ENCODE results near the gene SLC6A12.
"Not testable (repeated sequence)": the region's sequence is repeated elsewhere in the genome, so short reads cannot be mapped to it uniquely, and the experiment has no call there.

Gene SLC6A12

DNA sequence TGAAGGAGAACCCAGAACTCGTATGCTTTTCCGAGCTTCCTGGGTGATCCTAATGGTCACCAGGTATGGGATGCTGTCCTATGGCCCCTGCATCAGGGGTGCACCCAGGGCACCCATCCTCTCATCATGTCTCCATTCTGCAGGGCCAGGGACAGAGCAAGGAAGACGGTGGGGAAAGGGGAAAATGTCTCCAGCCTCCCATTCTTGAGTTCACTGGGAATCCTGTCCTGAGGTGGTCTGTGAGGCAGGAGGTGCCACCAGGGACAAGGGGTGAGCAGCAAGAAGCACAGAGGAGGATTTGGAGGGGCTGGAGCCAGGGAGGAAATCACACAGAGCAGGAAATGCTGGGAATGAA, 14.9 kb upstream of the SLC6A12 start:
- DNase-seq (ENCODE audit: low spot score in 2 of 2) (no peak), ATAC-seq (ENCODE audit: low read depth) (no peak)
- no peaks in the 10 kb centered on the region for H3K36me3 Mint-ChIP-seq
- H3K4me1 Mint-ChIP-seq, result no peaks in the 10 kb centered on the region
- H3K4me3 Mint-ChIP-seq, result no peak overlapping the region
- no peak overlapping the region for H3K27ac Mint-ChIP-seq
- peaks cover 17% of the 10 kb centered on the region for H3K27me3 Mint-ChIP-seq
- H3K9me3 Mint-ChIP-seq, result no peaks in the 10 kb centered on the region

DNA sequence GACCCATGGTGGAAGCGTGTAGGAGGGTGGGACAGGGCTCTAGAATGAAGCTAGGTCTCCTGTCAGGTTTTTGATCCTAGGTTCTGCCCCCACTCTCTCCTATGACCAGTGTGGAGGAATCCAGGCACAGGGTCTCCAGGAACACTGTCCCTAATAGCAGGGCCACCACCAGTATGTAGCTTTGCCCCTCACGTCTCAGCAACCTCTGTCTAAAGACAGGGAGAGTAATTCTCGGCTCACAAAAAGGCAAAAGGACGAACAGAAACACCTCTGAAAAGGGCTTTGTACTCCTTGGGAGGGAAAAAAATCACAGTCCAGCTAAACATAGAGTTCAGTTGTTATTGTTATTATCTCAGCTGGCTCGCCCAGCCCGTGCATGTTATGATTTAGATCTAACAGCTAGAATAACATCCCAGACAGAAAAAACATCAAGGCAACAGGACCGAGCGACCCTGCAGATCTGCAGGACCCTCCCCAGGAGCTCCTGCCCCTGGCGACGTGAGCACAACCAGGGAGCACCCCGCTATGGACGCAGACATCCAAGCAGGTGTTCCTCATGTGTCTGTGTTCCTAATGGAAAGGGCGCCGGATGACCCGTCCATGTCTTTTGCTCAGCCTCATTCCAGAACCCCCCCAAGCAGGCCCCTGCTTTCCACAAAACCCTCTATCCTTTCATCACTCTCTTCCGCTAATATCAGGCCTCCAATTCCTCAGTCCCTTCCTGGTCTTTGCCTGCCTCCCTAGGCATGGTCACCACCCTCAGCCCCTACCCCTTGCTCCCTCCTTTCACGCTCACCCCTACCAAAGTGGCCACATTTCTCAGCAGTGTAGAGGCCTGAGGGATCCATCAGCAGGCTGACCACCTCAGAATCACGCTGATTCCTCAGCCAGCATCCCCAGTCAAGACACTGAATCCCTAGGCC, 14.2 kb upstream of the SLC6A12 start:
- H3K27ac Mint-ChIP-seq, result no peak overlapping the region
- ATAC-seq (ENCODE audit: low read depth) (no peak), DNase-seq (ENCODE audit: low spot score in 2 of 2) (no peak)
- H3K4me1 Mint-ChIP-seq, result no peaks in the 10 kb centered on the region
- H3K27me3 Mint-ChIP-seq, result peaks cover 15% of the 10 kb centered on the region
- H3K4me3 Mint-ChIP-seq, result no peak overlapping the region
- H3K9me3 Mint-ChIP-seq, result no peaks in the 10 kb centered on the region
- H3K36me3 Mint-ChIP-seq, result no peaks in the 10 kb centered on the region

DNA sequence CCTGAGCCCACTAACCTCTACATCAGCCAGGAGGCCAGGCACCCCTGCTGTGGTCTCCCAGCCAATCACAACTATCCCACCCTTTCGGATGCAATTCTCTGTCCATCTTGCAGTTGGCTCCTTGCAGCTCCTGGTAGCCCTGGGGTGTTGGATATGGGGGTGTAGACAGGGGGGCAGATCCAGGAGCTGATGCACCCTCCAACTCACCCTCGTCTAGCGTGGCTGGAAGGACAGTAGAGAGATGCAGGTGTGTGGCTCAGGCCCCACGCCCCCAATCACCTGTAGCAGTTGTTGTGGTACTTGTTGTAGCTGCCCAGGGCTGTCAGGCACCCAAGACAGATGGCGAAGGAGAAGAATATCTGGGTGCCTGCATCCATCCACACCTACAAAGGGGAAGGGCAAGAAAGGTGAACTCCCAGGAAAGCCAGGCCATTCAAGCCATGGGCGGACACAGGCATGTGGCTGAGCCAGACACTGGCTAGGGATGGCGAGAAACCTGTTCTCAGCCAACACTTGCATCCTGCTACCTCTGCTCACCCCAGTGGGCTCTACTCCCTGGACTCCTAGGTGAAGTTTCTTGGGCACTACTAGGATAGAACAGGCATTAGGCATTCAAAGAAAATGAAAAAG, 13.4 kb upstream of the SLC6A12 start:
- H3K4me3 Mint-ChIP-seq, result no peak overlapping the region
- DNase-seq (ENCODE audit: low spot score in 2 of 2), result no peak
- no peak overlapping the region for H3K27ac Mint-ChIP-seq
- H3K36me3 Mint-ChIP-seq, result no peaks in the 10 kb centered on the region
- no peak for ATAC-seq (ENCODE audit: low read depth)
- no peaks in the 10 kb centered on the region for H3K4me1 Mint-ChIP-seq
- H3K9me3 Mint-ChIP-seq, result no peaks in the 10 kb centered on the region
- H3K27me3 Mint-ChIP-seq, result peaks cover 16% of the 10 kb centered on the region

GRCh38 chr12:226401-226800, 12.4 kb upstream of the SLC6A12 start:
- Mint-ChIP-seq H3K4me1 (no peaks in the 10 kb centered on the region), H3K27ac (no peak overlapping the region), H3K4me3 (no peak overlapping the region), H3K9me3 (no peaks in the 10 kb centered on the region), H3K27me3 (peaks cover 15% of the 10 kb centered on the region), H3K36me3 (no peaks in the 10 kb centered on the region)
- no peak for DNase-seq (ENCODE audit: low spot score in 2 of 2)
- ATAC-seq (ENCODE audit: low read depth), result no peak

GRCh38 chr12:225012-225411, 11.1 kb upstream of the SLC6A12 start:
- peaks cover 20% of the 10 kb centered on the region for H3K27me3 Mint-ChIP-seq
- H3K36me3 Mint-ChIP-seq, result no peaks in the 10 kb centered on the region
- no peak for DNase-seq (ENCODE audit: low spot score in 2 of 2)
- H3K4me1 Mint-ChIP-seq, result no peaks in the 10 kb centered on the region
- no peak overlapping the region for H3K27ac Mint-ChIP-seq
- no peaks in the 10 kb centered on the region for H3K9me3 Mint-ChIP-seq
- no peak for ATAC-seq (ENCODE audit: low read depth)
- H3K4me3 Mint-ChIP-seq, result no peak overlapping the region

DNA sequence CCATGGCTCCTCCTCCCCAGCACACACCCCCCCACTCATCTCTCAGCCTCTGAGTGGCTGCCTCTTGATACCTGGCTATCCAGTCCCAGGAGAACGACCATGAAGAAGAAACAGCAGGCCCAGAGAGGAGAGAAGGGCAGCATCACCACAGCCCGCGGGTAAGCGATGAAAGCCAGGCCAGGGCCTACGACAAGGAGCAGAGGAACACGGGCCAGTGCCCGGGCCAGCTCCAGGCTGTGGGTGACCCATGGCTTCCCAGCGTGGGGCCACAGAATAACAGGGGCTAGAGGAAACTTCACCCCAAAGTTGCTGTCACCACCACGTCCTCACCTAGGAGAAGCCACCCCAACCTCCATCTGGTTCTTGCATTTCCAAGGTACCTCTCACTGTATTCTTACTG, 10.4 kb upstream of the SLC6A12 start:
- H3K27ac Mint-ChIP-seq, result no peak overlapping the region
- H3K4me3 Mint-ChIP-seq, result no peak overlapping the region
- ATAC-seq (ENCODE audit: low read depth) (no peak), DNase-seq (ENCODE audit: low spot score in 2 of 2) (no peak)
- H3K36me3 Mint-ChIP-seq, result no peaks in the 10 kb centered on the region
- H3K4me1 Mint-ChIP-seq, result no peaks in the 10 kb centered on the region
- H3K9me3 Mint-ChIP-seq, result no peaks in the 10 kb centered on the region
- peaks cover 19% of the 10 kb centered on the region for H3K27me3 Mint-ChIP-seq

GRCh38 chr12:223841-224240, 9.9 kb upstream of the SLC6A12 start:
- Mint-ChIP-seq H3K27me3 (peaks cover 18% of the 10 kb centered on the region), H3K36me3 (no peaks in the 10 kb centered on the region), H3K9me3 (no peaks in the 10 kb centered on the region), H3K4me1 (no peaks in the 10 kb centered on the region), H3K27ac (no peak overlapping the region), H3K4me3 (no peak overlapping the region)
- ATAC-seq (ENCODE audit: low read depth) (no peak), DNase-seq (ENCODE audit: low spot score in 2 of 2) (no peak)

GRCh38 chr12:221736-222135, 7.8 kb upstream of the SLC6A12 start:
- peaks cover 20% of the 10 kb centered on the region for H3K27me3 Mint-ChIP-seq
- no peak overlapping the region for H3K27ac Mint-ChIP-seq
- no peaks in the 10 kb centered on the region for H3K4me1 Mint-ChIP-seq
- H3K4me3 Mint-ChIP-seq, result no peak overlapping the region
- ATAC-seq (ENCODE audit: low read depth), result no peak
- DNase-seq (ENCODE audit: low spot score in 2 of 2), result no peak
- peaks cover 4% of the 10 kb centered on the region for H3K36me3 Mint-ChIP-seq
- H3K9me3 Mint-ChIP-seq, result peaks cover 3% of the 10 kb centered on the region

DNA sequence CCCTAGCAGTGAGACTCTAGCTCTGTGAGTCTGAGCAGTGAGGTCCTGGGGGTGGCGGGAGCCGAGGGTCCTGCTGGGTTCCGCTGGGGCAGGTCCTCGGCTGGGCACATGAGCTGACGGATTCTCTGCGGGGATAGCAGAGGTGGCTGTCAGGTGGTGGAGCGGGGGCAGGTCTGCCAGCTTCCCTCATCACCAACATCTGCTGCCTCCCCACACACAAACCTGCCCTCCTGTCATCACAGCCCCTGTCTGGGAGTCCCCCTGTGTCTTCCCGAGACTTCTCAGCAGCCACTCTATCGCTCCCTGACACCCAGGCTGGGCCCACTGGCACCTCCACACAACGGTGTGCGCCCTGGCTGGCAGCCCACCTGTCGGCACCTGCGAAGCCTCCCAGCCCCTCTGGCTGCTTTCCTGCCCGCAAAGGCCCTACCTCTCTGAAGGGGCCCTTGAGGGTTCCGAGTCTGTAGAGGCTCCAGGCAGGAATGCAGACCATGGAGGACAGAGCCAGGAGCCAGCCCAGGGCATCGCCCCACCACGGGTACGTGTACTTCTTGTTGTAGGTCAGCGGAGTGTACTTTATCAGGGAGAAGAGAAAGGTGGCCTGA, 7.1 kb upstream of the SLC6A12 start:
- DNase-seq (ENCODE audit: low spot score in 2 of 2), result no peak
- Mint-ChIP-seq H3K9me3 (peaks cover 3% of the 10 kb centered on the region), H3K4me3 (no peak overlapping the region), H3K36me3 (peaks cover 4% of the 10 kb centered on the region), H3K27me3 (peaks cover 20% of the 10 kb centered on the region), H3K27ac (no peak overlapping the region), H3K4me1 (no peaks in the 10 kb centered on the region)
- ATAC-seq (ENCODE audit: low read depth), result no peak

GRCh38 chr12:220491-220890, 6.5 kb upstream of the SLC6A12 start:
- H3K4me3 Mint-ChIP-seq, result no peak overlapping the region
- no peak overlapping the region for H3K27ac Mint-ChIP-seq
- H3K4me1 Mint-ChIP-seq, result no peaks in the 10 kb centered on the region
- ATAC-seq (ENCODE audit: low read depth) (no peak), DNase-seq (ENCODE audit: low spot score in 2 of 2) (no peak)
- peaks cover 3% of the 10 kb centered on the region for H3K9me3 Mint-ChIP-seq
- H3K36me3 Mint-ChIP-seq, result peaks cover 4% of the 10 kb centered on the region
- peaks cover 20% of the 10 kb centered on the region for H3K27me3 Mint-ChIP-seq

DNA sequence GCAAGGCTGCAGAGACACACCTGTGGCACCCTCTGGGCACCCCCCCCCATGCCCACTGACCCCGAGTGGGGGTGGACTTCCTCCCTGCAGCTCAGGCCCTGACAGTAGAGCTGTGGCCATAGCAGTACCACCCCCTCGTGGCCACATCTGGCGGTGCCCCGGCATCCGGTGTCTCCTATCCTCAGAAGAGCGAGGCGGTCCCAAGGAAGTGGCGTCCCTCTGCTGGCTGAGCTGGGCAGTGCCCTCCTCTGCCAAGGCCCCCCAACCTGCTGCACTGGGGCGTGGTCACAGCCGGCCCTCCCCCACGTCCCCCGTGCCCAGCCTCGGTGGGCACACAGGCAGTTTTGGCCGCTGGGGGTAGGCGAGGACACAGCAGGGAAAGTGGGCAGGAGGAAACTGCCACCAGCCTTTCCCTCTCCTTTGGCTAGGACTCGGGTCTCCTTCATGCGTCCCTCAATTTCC, 6.0 kb upstream of the SLC6A12 start:
- Mint-ChIP-seq H3K27me3 (peaks cover 20% of the 10 kb centered on the region), H3K9me3 (peaks cover 3% of the 10 kb centered on the region), H3K36me3 (peaks cover 4% of the 10 kb centered on the region), H3K4me3 (no peak overlapping the region), H3K27ac (no peak overlapping the region), H3K4me1 (no peaks in the 10 kb centered on the region)
- ATAC-seq (ENCODE audit: low read depth) (peak; percentile 76), DNase-seq (ENCODE audit: low spot score in 2 of 2) (peak in 1 of 2 donors; percentile 29)

GRCh38 chr12:218728-219590, 5.0 kb upstream of the SLC6A12 start:
- H3K4me3 Mint-ChIP-seq, result no peak overlapping the region
- no peak overlapping the region for H3K27ac Mint-ChIP-seq
- H3K9me3 Mint-ChIP-seq, result peaks cover 3% of the 10 kb centered on the region
- no peaks in the 10 kb centered on the region for H3K4me1 Mint-ChIP-seq
- no peak for DNase-seq (ENCODE audit: low spot score in 2 of 2)
- peaks cover 21% of the 10 kb centered on the region for H3K27me3 Mint-ChIP-seq
- peaks cover 4% of the 10 kb centered on the region for H3K36me3 Mint-ChIP-seq
- no peak for ATAC-seq (ENCODE audit: low read depth)

GRCh38 chr12:218221-218620, 4.3 kb upstream of the SLC6A12 start:
- H3K27ac Mint-ChIP-seq, result no peak overlapping the region
- peaks cover 26% of the 10 kb centered on the region for H3K27me3 Mint-ChIP-seq
- H3K36me3 Mint-ChIP-seq, result peaks cover 4% of the 10 kb centered on the region
- ATAC-seq (ENCODE audit: low read depth) (no peak), DNase-seq (ENCODE audit: low spot score in 2 of 2) (no peak)
- H3K9me3 Mint-ChIP-seq, result peaks cover 3% of the 10 kb centered on the region
- H3K4me3 Mint-ChIP-seq, result no peak overlapping the region
- H3K4me1 Mint-ChIP-seq, result peaks cover under 1% of the 10 kb centered on the region

DNA sequence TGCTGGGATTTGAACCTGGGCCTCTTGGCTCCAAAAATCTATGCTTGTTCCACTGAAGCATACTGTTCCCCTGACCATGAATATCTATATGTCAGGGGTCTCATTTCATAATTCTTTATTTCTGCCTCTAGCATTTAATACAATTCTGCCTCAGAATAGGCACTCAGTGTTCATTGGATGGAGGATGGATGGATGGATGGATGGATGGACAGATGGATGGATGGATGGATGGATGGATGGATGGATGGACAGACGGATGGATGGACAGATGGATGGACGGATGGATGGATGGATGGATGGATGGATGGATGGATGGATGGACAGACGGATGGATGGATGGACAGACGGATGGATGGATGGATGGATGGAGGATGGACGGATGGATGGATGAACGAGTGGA, 3.1 kb upstream of the SLC6A12 start:
- H3K27ac Mint-ChIP-seq; DNase-seq (ENCODE audit: low spot score in 2 of 2); H3K36me3 Mint-ChIP-seq; H3K9me3 Mint-ChIP-seq; H3K4me3 Mint-ChIP-seq; H3K4me1 Mint-ChIP-seq; ATAC-seq (ENCODE audit: low read depth): not testable (repeated sequence)
- H3K27me3 Mint-ChIP-seq, result peaks cover 29% of the 10 kb centered on the region
